ENCODE measurements around the gene EEFSEC.

- TF ChIP-seq CTCF (conservative IDR thresholded peaks at IDR 0.05; ENCODE audit: low read length) (no peak), EZH2phosphoT487 (IDR thresholded peaks at IDR 0.05; ENCODE audit: borderline replicate concordance, low read depth, low read length) (no peak)
Measured at GRCh38 chr3:128260275-128260674, 107.0 kb downstream of the EEFSEC start.

Measured in OCI-LY7 (cell line).